K562 (cell line): ENCODE measurements around the gene PRCP. TPM values are rescaled to one million over a fixed set of nuclear protein-coding genes. Genes with fewer than 3 reads are reported as not detected.

Experiments
- KLF13 ChIP-seq: fragments of 450-650 bp; IDR thresholded peaks from 2 replicates; pipeline ENCODE4 v1.6.1; 2016; ENCODE audit warnings: missing genetic modification characterization, low read depth, mild to moderate bottlenecking, missing compliant biosample characterization, moderate library complexity, borderline replicate concordance
- NFE2L1 ChIP-seq: fragments of 450-650 bp; IDR thresholded peaks from 2 replicates; pipeline ENCODE4 v1.6.1; 2016; ENCODE audit warnings: missing genetic modification characterization, low read depth, mild to moderate bottlenecking, missing compliant biosample characterization, moderate library complexity, borderline replicate concordance
- TFAM ChIP-seq: fragments of 250-450 bp; sonication (Bioruptor Pico); conservative IDR thresholded peaks from 2 replicates; pipeline ENCODE4 v1.5.0; 2021; ENCODE audit warnings: mild to moderate bottlenecking, moderate library complexity
- polyA plus RNA-seq, 8 experiments: library from polyadenylated mRNA; depleted of rRNA in 4 of 8; stranded (reverse) in 5 of 8; unstranded in 3 of 8; fragments of >200 nt; fragmentation: Nextera tagmentation in 2 of 8; fragmentation: Illumina TruSeq in 1 of 8; extraction: Ambion mirVana in 2 of 8; extraction: Trizol in 1 of 8; gene quantifications; 2 replicates each; pipeline versions ENCODE4 v1.2.1 to v1.2.3, GENCODE V29; 2011 to 2014; ENCODE audit warnings: inconsistent platforms in 1 of 8, missing spikeins in 1 of 8
- total RNA-seq, 7 experiments: library from RNA; depleted of rRNA in 6 of 7; stranded (reverse); fragments of >200 nt in 6 of 7; fragmentation: Illumina TruSeq in 2 of 7; extraction: Trizol in 2 of 7; gene quantifications; 2 replicates each; pipeline versions ENCODE4 v1.2.1 to v1.2.3, GENCODE V29; 2011 to 2021; ENCODE audit warnings: low replicate concordance in 1 of 7
- TF ChIP-seq, protein P1 (sequence below): fragments of 200-600 bp; sonication (generic); IDR thresholded peaks from one replicate; pipeline ENCODE4 v1.6.1; 2012; ENCODE audit warnings: mild to moderate bottlenecking, low read depth, low read length, inconsistent platforms
- TF ChIP-seq, protein P2 (sequence below): fragments of 450-650 bp; formaldehyde crosslinking; IDR thresholded peaks from 2 replicates; pipeline ENCODE4 v1.4.0; 2020; ENCODE audit warnings: mild to moderate bottlenecking, moderate library complexity
- TF ChIP-seq, protein P3 (sequence below): fragments of 250-450 bp; sonication (Bioruptor Pico); IDR thresholded peaks from 2 replicates; pipeline ENCODE4 v1.4.0; 2020; ENCODE audit warnings: mild to moderate bottlenecking, moderate library complexity, borderline replicate concordance

PRCP gene
- total and polyA plus RNA-seq, 9 of the 15 experiments (the other 6 are each of a cell fraction or from before 2014, with no cell fraction given) = 9.5 to 43.1 (median 23.2) TPM

DNA sequence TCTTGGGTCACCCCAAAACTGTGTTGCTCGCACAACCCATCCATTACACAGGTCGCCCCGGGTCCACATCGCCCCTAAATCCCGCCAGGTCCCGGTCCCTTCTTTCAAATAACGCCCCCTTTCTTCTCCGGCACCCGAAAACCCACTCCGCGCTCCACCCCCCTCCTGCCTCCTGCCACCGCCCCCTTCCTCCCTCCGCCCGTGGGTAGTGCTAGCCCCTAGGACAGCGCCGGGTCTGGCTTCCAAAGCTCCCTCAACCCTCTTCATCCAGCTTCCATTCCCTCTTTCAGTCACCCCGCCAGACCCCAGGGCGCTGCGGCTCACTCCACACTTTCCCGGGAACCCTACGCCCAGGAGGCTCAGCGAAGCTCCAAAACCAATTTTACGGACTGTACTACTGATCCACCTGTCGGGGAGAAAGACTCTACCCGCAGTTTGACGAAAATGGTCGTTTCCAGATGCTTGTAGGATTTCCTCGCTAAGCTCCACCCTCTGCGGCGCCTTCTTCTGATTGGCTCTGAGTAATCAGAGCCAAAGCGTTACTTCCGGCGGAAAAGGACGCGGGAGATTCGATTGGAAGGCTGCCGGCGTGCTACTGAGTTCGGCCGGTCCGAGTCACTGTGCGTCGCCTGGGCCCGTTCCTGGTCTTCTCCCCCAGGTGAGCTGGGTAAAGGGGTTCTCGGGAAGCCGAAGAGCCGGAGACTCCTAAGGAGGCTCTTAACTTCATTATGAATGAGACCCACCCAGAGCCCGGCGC is 1.1 kb upstream of the PRCP start, which contains the start of gene DDIAS (continued):
- TF ChIP-seq, protein P1, sequence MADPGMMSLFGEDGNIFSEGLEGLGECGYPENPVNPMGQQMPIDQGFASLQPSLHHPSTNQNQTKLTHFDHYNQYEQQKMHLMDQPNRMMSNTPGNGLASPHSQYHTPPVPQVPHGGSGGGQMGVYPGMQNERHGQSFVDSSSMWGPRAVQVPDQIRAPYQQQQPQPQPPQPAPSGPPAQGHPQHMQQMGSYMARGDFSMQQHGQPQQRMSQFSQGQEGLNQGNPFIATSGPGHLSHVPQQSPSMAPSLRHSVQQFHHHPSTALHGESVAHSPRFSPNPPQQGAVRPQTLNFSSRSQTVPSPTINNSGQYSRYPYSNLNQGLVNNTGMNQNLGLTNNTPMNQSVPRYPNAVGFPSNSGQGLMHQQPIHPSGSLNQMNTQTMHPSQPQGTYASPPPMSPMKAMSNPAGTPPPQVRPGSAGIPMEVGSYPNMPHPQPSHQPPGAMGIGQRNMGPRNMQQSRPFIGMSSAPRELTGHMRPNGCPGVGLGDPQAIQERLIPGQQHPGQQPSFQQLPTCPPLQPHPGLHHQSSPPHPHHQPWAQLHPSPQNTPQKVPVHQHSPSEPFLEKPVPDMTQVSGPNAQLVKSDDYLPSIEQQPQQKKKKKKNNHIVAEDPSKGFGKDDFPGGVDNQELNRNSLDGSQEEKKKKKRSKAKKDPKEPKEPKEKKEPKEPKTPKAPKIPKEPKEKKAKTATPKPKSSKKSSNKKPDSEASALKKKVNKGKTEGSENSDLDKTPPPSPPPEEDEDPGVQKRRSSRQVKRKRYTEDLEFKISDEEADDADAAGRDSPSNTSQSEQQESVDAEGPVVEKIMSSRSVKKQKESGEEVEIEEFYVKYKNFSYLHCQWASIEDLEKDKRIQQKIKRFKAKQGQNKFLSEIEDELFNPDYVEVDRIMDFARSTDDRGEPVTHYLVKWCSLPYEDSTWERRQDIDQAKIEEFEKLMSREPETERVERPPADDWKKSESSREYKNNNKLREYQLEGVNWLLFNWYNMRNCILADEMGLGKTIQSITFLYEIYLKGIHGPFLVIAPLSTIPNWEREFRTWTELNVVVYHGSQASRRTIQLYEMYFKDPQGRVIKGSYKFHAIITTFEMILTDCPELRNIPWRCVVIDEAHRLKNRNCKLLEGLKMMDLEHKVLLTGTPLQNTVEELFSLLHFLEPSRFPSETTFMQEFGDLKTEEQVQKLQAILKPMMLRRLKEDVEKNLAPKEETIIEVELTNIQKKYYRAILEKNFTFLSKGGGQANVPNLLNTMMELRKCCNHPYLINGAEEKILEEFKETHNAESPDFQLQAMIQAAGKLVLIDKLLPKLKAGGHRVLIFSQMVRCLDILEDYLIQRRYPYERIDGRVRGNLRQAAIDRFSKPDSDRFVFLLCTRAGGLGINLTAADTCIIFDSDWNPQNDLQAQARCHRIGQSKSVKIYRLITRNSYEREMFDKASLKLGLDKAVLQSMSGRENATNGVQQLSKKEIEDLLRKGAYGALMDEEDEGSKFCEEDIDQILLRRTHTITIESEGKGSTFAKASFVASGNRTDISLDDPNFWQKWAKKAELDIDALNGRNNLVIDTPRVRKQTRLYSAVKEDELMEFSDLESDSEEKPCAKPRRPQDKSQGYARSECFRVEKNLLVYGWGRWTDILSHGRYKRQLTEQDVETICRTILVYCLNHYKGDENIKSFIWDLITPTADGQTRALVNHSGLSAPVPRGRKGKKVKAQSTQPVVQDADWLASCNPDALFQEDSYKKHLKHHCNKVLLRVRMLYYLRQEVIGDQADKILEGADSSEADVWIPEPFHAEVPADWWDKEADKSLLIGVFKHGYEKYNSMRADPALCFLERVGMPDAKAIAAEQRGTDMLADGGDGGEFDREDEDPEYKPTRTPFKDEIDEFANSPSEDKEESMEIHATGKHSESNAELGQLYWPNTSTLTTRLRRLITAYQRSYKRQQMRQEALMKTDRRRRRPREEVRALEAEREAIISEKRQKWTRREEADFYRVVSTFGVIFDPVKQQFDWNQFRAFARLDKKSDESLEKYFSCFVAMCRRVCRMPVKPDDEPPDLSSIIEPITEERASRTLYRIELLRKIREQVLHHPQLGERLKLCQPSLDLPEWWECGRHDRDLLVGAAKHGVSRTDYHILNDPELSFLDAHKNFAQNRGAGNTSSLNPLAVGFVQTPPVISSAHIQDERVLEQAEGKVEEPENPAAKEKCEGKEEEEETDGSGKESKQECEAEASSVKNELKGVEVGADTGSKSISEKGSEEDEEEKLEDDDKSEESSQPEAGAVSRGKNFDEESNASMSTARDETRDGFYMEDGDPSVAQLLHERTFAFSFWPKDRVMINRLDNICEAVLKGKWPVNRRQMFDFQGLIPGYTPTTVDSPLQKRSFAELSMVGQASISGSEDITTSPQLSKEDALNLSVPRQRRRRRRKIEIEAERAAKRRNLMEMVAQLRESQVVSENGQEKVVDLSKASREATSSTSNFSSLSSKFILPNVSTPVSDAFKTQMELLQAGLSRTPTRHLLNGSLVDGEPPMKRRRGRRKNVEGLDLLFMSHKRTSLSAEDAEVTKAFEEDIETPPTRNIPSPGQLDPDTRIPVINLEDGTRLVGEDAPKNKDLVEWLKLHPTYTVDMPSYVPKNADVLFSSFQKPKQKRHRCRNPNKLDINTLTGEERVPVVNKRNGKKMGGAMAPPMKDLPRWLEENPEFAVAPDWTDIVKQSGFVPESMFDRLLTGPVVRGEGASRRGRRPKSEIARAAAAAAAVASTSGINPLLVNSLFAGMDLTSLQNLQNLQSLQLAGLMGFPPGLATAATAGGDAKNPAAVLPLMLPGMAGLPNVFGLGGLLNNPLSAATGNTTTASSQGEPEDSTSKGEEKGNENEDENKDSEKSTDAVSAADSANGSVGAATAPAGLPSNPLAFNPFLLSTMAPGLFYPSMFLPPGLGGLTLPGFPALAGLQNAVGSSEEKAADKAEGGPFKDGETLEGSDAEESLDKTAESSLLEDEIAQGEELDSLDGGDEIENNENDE = no peak
- peak; percentile 73; the same call in 1 of the 2 replicates for TF ChIP-seq KLF13 (tag)
- TF ChIP-seq, protein P2, sequence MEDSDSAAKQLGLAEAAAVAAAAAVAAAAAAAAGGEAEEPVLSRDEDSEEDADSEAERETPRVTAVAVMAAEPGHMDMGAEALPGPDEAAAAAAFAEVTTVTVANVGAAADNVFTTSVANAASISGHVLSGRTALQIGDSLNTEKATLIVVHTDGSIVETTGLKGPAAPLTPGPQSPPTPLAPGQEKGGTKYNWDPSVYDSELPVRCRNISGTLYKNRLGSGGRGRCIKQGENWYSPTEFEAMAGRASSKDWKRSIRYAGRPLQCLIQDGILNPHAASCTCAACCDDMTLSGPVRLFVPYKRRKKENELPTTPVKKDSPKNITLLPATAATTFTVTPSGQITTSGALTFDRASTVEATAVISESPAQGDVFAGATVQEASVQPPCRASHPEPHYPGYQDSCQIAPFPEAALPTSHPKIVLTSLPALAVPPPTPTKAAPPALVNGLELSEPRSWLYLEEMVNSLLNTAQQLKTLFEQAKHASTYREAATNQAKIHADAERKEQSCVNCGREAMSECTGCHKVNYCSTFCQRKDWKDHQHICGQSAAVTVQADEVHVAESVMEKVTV (CRISPR knock-in tag) = no peak
- no peak for TF ChIP-seq TFAM (CRISPR knock-in tag)
- TF ChIP-seq, protein P3, sequence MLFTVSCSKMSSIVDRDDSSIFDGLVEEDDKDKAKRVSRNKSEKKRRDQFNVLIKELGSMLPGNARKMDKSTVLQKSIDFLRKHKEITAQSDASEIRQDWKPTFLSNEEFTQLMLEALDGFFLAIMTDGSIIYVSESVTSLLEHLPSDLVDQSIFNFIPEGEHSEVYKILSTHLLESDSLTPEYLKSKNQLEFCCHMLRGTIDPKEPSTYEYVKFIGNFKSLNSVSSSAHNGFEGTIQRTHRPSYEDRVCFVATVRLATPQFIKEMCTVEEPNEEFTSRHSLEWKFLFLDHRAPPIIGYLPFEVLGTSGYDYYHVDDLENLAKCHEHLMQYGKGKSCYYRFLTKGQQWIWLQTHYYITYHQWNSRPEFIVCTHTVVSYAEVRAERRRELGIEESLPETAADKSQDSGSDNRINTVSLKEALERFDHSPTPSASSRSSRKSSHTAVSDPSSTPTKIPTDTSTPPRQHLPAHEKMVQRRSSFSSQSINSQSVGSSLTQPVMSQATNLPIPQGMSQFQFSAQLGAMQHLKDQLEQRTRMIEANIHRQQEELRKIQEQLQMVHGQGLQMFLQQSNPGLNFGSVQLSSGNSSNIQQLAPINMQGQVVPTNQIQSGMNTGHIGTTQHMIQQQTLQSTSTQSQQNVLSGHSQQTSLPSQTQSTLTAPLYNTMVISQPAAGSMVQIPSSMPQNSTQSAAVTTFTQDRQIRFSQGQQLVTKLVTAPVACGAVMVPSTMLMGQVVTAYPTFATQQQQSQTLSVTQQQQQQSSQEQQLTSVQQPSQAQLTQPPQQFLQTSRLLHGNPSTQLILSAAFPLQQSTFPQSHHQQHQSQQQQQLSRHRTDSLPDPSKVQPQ (CRISPR knock-in tag) = no peak
- no peak for TF ChIP-seq NFE2L1 (tag)
